MM.1S (cell line): Measurements from ENCODE around the gene CCDC73.

ENCODE experiments used
- DNase-seq: peaks from one replicate; pipeline ENCODE4 v3.0.0-alpha.2; 2015
- H2AFZ ChIP-seq: fragments of 300-600 bp; sonication (generic); 2 replicates; pipeline ENCODE4 v1.6.0; 2016; ENCODE audit warnings: antibody characterized with exemption, low read length
- H3F3A ChIP-seq: fragments of 300-600 bp; sonication (generic); 2 replicates; pipeline ENCODE4 v1.6.1; 2016; ENCODE audit warnings: mild to moderate bottlenecking, antibody characterized with exemption, low read length, moderate library complexity, mixed read lengths; ENCODE audit not compliant: insufficient read depth
- H3K27ac ChIP-seq: fragments of 300-600 bp; sonication (generic); 2 replicates; pipeline ENCODE4 v1.5.1; 2016; ENCODE audit warnings: mild to moderate bottlenecking, low read length
- H3K27me3 ChIP-seq: fragments of 300-600 bp; sonication (generic); replicated peaks from 2 replicates; pipeline ENCODE4 v1.6.0; 2016; ENCODE audit warnings: low read length; ENCODE audit not compliant: insufficient read depth
- H3K36me3 ChIP-seq: fragments of 300-600 bp; sonication (generic); replicated peaks from 2 replicates; pipeline ENCODE4 v1.6.1; 2016; ENCODE audit warnings: mild to moderate bottlenecking, low read length, mixed read lengths; ENCODE audit not compliant: insufficient read depth
- H3K4me1 ChIP-seq: fragments of 300-600 bp; sonication (generic); 2 replicates; pipeline ENCODE4 v1.6.1; 2016; ENCODE audit warnings: low read length, mixed read lengths
- H3K4me2 ChIP-seq: fragments of 300-600 bp; sonication (generic); 2 replicates; pipeline ENCODE4 v1.6.0; 2016; ENCODE audit warnings: low read depth, low read length
- H3K4me3 ChIP-seq: fragments of 300-600 bp; sonication (generic); 2 replicates; pipeline ENCODE4 v1.5.1; 2016; ENCODE audit warnings: low read length, mixed read lengths
- H3K79me2 ChIP-seq: fragments of 300-600 bp; sonication (generic); 2 replicates; pipeline ENCODE4 v1.6.1; 2016; ENCODE audit warnings: mixed run types, low read length, mixed read lengths
- H3K9ac ChIP-seq: fragments of 300-600 bp; sonication (generic); 2 replicates; pipeline ENCODE4 v1.6.1; 2016; ENCODE audit warnings: low read length, mixed read lengths
- H3K9me2 ChIP-seq: fragments of 300-600 bp; sonication (generic); replicated peaks from 2 replicates; pipeline ENCODE4 v1.6.1; 2016; ENCODE audit warnings: mild to moderate bottlenecking, low read length, mixed read lengths; ENCODE audit not compliant: insufficient read depth
- H3K9me3 ChIP-seq: fragments of 300-600 bp; sonication (generic); replicated peaks from 2 replicates; pipeline ENCODE4 v1.6.1; 2016; ENCODE audit warnings: mild to moderate bottlenecking, low read length, mixed read lengths; ENCODE audit not compliant: insufficient read depth
- H4K20me1 ChIP-seq: fragments of 300-600 bp; sonication (generic); 2 replicates; pipeline ENCODE4 v1.6.1; 2016; ENCODE audit warnings: mild to moderate bottlenecking, low read length, moderate library complexity, mixed read lengths; ENCODE audit not compliant: insufficient read depth
- EZH2 ChIP-seq: fragments of 300-600 bp; sonication (generic); optimal IDR thresholded peaks from 2 replicates; pipeline ENCODE3; 2017; ENCODE audit warnings: low read depth, mild to moderate bottlenecking, antibody characterized with exemption, low read length, mixed read lengths
- EZH2phosphoT487 ChIP-seq: fragments of 300-600 bp; sonication (generic); IDR thresholded peaks from 2 replicates; pipeline ENCODE4 v1.6.1; 2018; ENCODE audit warnings: antibody characterized with exemption, low read length
- TF ChIP-seq, protein P1 (sequence below): fragments of 300-600 bp; sonication (generic); IDR thresholded peaks from 2 replicates; pipeline ENCODE4 v1.5.1; 2016; ENCODE audit warnings: antibody characterized with exemption, low read length, mixed read lengths

Gene CCDC73

DNA sequence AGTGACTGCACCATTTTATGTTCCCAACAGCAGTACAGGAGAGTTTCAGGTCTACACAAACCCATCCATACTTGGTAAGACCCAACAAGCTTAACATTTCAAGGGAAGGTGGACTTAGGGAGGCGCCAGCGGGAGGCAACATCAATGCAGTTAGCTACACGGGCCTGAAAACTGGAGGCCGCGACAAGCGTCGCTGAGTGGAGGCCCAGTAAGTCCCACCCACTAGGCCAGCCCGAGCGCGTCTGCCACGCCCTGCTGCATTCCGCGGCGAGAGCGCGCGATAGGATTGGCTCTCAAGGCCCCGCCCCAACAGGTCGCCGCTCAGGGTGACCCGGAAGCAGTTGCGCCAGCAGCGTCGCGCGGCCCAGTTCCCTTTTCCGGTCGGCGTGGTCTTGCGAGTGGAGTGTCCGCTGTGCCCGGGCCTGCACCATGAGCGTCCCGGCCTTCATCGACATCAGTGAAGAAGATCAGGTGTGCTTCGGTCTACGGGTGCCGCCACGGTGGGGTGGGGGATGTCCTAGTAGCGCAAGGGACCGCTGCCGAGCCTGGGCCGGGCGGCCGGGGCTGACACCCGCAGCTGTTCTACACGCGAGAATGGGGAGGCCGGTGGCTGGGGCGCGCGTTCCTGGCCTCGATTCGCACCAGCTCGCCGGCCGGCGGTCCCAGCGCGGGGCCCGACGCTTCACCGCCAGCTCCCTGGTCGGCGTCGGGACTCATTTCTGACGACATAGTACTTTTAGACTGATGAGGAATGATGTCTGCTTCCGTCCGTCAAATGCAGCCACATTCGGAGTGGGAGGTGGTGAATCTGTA, 210.8 kb downstream of the CCDC73 start, which contains the start of gene EIF3M:
Gene EIF3M, plus strand, starts transcription at position 373 of the 813 bp plus-strand sequence. Its CDS starts 57 bp downstream, at position 430.
- H4K20me1 ChIP-seq, result peaks cover 15% of the 10 kb centered on the region; the same call in 1 of the 2 replicates
- peaks cover 50% of the 10 kb centered on the region for H3K79me2 ChIP-seq
- no peaks in the 10 kb centered on the region for H3F3A ChIP-seq
- H3K27me3 ChIP-seq, result no peaks in the 10 kb centered on the region
- H3K9ac ChIP-seq, result peak within 1 kb of the TSS; percentile 96
- no peaks in the 10 kb centered on the region for H3K9me3 ChIP-seq
- peak within 1 kb of the TSS; percentile 58 for H3K4me2 ChIP-seq
- TF ChIP-seq EZH2phosphoT487, result no peak
- TF ChIP-seq, protein P1, sequence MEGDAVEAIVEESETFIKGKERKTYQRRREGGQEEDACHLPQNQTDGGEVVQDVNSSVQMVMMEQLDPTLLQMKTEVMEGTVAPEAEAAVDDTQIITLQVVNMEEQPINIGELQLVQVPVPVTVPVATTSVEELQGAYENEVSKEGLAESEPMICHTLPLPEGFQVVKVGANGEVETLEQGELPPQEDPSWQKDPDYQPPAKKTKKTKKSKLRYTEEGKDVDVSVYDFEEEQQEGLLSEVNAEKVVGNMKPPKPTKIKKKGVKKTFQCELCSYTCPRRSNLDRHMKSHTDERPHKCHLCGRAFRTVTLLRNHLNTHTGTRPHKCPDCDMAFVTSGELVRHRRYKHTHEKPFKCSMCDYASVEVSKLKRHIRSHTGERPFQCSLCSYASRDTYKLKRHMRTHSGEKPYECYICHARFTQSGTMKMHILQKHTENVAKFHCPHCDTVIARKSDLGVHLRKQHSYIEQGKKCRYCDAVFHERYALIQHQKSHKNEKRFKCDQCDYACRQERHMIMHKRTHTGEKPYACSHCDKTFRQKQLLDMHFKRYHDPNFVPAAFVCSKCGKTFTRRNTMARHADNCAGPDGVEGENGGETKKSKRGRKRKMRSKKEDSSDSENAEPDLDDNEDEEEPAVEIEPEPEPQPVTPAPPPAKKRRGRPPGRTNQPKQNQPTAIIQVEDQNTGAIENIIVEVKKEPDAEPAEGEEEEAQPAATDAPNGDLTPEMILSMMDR, result no peak
- no peak for TF ChIP-seq EZH2
- DNase-seq, result peak; percentile 97
- peaks cover 7% of the 10 kb centered on the region for H3K4me1 ChIP-seq
- H2AFZ ChIP-seq, result peak within 1 kb of the TSS; percentile 96
- peaks cover 3% of the 10 kb centered on the region; the same call in 1 of the 2 replicates for H3K36me3 ChIP-seq
- peak within 1 kb of the TSS; percentile 80 for H3K27ac ChIP-seq
- H3K4me3 ChIP-seq, result peak within 1 kb of the TSS; percentile 91
- H3K9me2 ChIP-seq, result no peaks in the 10 kb centered on the region

DNA sequence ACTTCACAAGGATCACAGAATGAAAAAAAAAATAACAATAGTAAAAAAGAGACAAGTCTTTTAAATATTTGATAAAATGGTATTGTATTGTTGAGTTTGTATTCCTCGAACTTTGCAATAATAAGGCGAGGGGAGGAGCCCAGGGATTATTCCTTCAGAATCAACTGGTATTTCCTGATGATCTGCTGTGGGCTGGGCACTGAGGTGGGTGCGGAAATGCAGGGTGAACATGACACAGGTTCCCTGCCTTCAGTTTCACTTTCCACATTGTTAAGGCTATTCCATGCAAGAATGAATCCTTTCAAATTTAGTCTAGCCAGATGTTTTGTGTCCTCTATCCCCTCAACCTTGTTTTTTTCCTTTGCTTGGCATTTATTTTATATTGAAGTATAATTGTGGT, 212.9 kb downstream of the CCDC73 start:
- Histone ChIP-seq H3K4me2 (no peak overlapping the region), H2AFZ (no peak overlapping the region), H3K27me3 (no peaks in the 10 kb centered on the region), H3K27ac (no peak overlapping the region), H4K20me1 (peaks cover 4% of the 10 kb centered on the region; the same call in 1 of the 2 replicates), H3F3A (no peaks in the 10 kb centered on the region), H3K9me3 (no peaks in the 10 kb centered on the region), H3K79me2 (peaks cover 29% of the 10 kb centered on the region), H3K9ac (no peak overlapping the region), H3K36me3 (no peaks in the 10 kb centered on the region), H3K4me1 (peaks cover 7% of the 10 kb centered on the region), H3K4me3 (no peak overlapping the region), H3K9me2 (no peaks in the 10 kb centered on the region)
- TF ChIP-seq, protein P1, result no peak
- no peak for TF ChIP-seq EZH2
- no peak for TF ChIP-seq EZH2phosphoT487
- no peak for DNase-seq

DNA sequence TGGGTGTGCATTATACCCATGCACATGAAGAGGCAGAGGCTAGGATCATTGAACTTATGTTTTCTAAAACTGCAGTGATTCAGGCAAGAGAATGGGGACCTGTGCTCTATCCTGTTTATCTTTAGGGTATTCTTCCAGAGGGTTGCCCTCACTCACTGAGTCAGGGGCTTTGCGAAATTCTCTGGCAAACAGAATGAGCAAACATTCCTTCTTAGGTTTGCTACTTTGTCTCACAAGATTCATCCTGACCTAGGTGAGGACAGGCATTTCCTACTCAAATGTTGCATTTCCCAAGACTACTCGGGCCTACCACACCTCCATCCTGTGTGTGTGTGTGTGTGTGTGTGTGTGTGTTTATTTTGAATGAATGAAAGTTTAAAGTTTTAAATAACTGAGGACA, 213.5 kb downstream of the CCDC73 start:
- no peak overlapping the region for H3K27ac ChIP-seq
- H3K9ac ChIP-seq, result no peak overlapping the region
- H3K4me1 ChIP-seq, result peaks cover 7% of the 10 kb centered on the region
- no peaks in the 10 kb centered on the region for H4K20me1 ChIP-seq
- no peak overlapping the region for H3K4me2 ChIP-seq
- no peaks in the 10 kb centered on the region for H3K9me3 ChIP-seq
- no peak for TF ChIP-seq EZH2phosphoT487
- TF ChIP-seq, protein P1, result no peak
- no peak for TF ChIP-seq EZH2
- no peaks in the 10 kb centered on the region for H3K27me3 ChIP-seq
- no peak overlapping the region for H3K4me3 ChIP-seq
- no peak overlapping the region for H2AFZ ChIP-seq
- H3K9me2 ChIP-seq, result no peaks in the 10 kb centered on the region
- DNase-seq, result no peak
- no peaks in the 10 kb centered on the region for H3F3A ChIP-seq
- peaks cover 23% of the 10 kb centered on the region for H3K79me2 ChIP-seq
- no peaks in the 10 kb centered on the region for H3K36me3 ChIP-seq
